Measurements from ENCODE around the gene PIK3AP1. TPM values are rescaled to one million over a fixed set of nuclear protein-coding genes. Genes with fewer than 3 reads are reported as not detected.
A peak's percentile ranks its signal among the peaks of the same experiment; 100 is the strongest.

Gene PIK3AP1, protein sequence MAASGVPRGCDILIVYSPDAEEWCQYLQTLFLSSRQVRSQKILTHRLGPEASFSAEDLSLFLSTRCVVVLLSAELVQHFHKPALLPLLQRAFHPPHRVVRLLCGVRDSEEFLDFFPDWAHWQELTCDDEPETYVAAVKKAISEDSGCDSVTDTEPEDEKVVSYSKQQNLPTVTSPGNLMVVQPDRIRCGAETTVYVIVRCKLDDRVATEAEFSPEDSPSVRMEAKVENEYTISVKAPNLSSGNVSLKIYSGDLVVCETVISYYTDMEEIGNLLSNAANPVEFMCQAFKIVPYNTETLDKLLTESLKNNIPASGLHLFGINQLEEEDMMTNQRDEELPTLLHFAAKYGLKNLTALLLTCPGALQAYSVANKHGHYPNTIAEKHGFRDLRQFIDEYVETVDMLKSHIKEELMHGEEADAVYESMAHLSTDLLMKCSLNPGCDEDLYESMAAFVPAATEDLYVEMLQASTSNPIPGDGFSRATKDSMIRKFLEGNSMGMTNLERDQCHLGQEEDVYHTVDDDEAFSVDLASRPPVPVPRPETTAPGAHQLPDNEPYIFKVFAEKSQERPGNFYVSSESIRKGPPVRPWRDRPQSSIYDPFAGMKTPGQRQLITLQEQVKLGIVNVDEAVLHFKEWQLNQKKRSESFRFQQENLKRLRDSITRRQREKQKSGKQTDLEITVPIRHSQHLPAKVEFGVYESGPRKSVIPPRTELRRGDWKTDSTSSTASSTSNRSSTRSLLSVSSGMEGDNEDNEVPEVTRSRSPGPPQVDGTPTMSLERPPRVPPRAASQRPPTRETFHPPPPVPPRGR
- total RNA-seq = 10 to 100 TPM in 1 of 5 experiments, 1 to 10 TPM in 4; 2.5 to 68.1 (median 6.9) TPM
- under 1 TPM; 0.46 to 0.57 TPM for polyA plus RNA-seq
- total RNA-seq = 0.40 reads per million

DNA sequence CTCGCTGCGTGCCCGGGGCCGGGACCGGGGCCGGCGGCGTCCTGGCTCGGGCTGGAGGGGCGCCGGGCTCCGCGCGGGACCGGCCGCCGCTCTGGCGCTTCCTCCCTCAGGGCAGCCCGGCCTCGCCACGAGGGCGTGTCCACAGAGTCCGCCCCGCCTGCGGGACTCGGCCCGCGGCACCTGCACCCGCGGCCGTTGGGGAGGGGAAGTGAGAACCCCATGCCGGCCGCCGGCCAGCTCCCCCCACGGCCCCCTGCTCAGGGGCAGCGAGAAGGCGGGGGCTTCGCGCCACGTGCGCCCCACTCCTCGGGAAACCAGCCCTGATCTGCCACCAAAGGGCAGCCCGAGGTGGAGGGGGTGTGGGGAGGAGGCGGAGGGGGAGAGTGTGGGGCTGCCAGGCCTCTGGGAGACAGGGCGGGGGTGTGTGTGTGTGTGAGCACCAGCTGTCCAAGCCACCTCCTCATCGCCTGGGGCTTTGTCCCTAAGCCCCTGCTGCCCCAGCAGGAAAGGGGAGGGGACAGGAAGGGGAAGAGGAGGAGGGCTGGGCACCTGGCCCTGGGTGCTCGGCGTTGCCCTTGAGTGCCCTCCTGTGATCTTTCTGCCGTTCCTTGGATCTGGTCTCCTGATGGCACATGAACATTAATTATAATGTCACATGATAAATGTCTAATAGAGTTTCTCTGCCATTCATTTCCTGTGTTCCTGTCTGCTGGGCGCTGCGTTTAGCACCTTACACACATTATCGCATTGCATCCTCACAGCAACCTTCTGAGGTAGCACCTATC lies at the start of gene PIK3AP1:
TSS of gene PIK3AP1 (minus strand) at position 93 of the 785 bp plus-strand sequence. CDS start 120 bp downstream, outside the sequence.
- no peaks in the 10 kb centered on the region for H3K27me3 ChIP-seq (ENCODE audit: control insufficient read depth in 2 of 2, insufficient read depth in 2 of 2, low read length in 2 of 2)
- no peak within 1 kb of the TSS for H3K27ac ChIP-seq (ENCODE audit: low read depth, low read length)
- no peaks in the 10 kb centered on the region for H3K9me3 ChIP-seq (ENCODE audit: control insufficient read depth in 2 of 3, low read length in 3 of 3)
- H3K36me3 ChIP-seq (ENCODE audit: control insufficient read depth in 2 of 3, insufficient read depth in 3 of 3, low read length in 3 of 3) = no peaks in the 10 kb centered on the region
- peak in 7 of 9 donors; percentile 19 to 65 (median 27) for DNase-seq
- peaks cover 0 to 24% (median 5%) of the 10 kb centered on the region in 5 donors for H3K27me3 Mint-ChIP-seq
- H3K4me1 Mint-ChIP-seq = peaks cover 17 to 35% (median 26%) of the 10 kb centered on the region in 7 donors
- peaks cover 6 to 20% of the 10 kb centered on the region in 2 donors for H3K4me1 ChIP-seq (ENCODE audit: control insufficient read depth in 2 of 2, insufficient read depth in 2 of 2, low read length in 2 of 2)
- CTCF ChIA-PET = no interaction called here
- peak; percentile 78 for ATAC-seq
- H3K4me3 Mint-ChIP-seq = peak within 1 kb of the TSS; percentile 90 to 98 (median 92)
- peak within 1 kb of the TSS; percentile 20 to 82 (median 69) for H3K27ac Mint-ChIP-seq
- peak within 1 kb of the TSS; percentile 58 for H3K4me3 ChIP-seq (ENCODE audit: low read length)
- POLR2A ChIA-PET = interaction anchor here (1.0 kb wide), 1 partner anchor 134 kb away, joined by 3 read pairs; the partner anchor contains the start of gene TM9SF3
- peaks cover 0 to 1% (median 0%) of the 10 kb centered on the region in 11 donors for H3K9me3 Mint-ChIP-seq
- H3K36me3 Mint-ChIP-seq = no peaks in the 10 kb centered on the region
- intact Hi-C loops (cut with micrococcal nuclease) = loop anchor here (2.0 to 10.0 kb wide), 5 partner anchors 26 to 326 kb away; no protein-coding TSS in a partner anchor

DNA sequence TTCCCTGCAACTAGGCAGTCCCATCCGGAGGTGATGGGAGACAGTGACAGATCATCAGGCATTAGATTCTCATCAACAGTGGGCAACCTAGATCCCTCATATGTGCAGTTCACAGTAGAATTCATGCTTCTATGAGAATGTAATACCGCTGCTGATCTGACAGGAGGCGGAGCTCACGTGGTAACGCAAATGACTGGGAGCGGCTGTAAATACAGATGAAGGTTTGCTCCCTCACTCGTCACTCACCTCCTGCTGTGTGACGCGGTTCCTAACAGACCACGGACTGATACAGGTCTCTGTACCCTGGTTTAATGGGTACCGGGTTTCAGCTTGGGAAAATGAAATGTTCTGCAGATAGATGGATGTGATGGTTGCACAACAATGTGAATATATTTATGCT lies 47.8 kb upstream of the PIK3AP1 start:
- Histone ChIP-seq H3K27me3 (ENCODE audit: control insufficient read depth in 2 of 2, insufficient read depth in 2 of 2, low read length in 2 of 2) (no peaks in the 10 kb centered on the region), H3K9me3 (ENCODE audit: control insufficient read depth in 2 of 3, low read length in 3 of 3) (no peaks in the 10 kb centered on the region), H3K4me3 (ENCODE audit: low read length) (no peak overlapping the region), H3K4me1 (ENCODE audit: control insufficient read depth in 2 of 2, insufficient read depth in 2 of 2, low read length in 2 of 2) (no peaks in the 10 kb centered on the region), H3K36me3 (ENCODE audit: control insufficient read depth in 2 of 3, insufficient read depth in 3 of 3, low read length in 3 of 3) (no peaks in the 10 kb centered on the region), H3K27ac (ENCODE audit: low read depth, low read length) (no peak overlapping the region)
- H3K4me1 Mint-ChIP-seq = peaks cover 0 to 7% (median 3%) of the 10 kb centered on the region in 7 donors
- H3K36me3 Mint-ChIP-seq = peaks cover 0 to 9% (median 0%) of the 10 kb centered on the region in 5 donors
- H3K27ac Mint-ChIP-seq = no peak overlapping the region
- ATAC-seq (no peak), DNase-seq (no peak)
- peaks cover 0 to 17% (median 9%) of the 10 kb centered on the region in 11 donors for H3K9me3 Mint-ChIP-seq
- peaks cover 0 to 6% (median 3%) of the 10 kb centered on the region in 5 donors for H3K27me3 Mint-ChIP-seq
- ChIA-PET CTCF (no interaction called here), POLR2A (no interaction called here)
- H3K4me3 Mint-ChIP-seq = no peak overlapping the region
- intact Hi-C loops (cut with micrococcal nuclease) = no loop called here

DNA sequence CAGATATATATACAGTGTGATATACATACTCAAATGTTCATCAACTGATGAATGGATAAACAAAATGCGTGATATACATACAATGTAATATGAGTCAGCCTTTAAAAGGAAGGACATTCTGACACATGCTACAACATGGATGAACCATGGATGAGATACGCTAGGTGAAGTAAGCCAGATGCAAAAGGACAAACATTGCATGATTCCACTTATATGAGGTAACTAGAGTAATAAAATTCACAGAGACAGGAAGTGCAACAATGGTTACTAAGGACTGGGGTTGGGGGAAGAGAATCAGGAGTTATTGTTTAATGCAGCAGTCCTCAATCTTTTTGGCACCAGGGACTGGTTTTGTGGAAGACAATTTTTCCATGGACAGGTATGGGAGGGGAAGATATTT lies 47.3 kb upstream of the PIK3AP1 start:
- Mint-ChIP-seq H3K4me3 (no peak overlapping the region), H3K4me1 (peaks cover 0 to 7% (median 3%) of the 10 kb centered on the region in 7 donors), H3K27ac (peak overlapping the region in 1 of 9 donors; percentile 7), H3K36me3 (peaks cover 0 to 7% (median 0%) of the 10 kb centered on the region in 5 donors), H3K27me3 (peaks cover 0 to 5% (median 3%) of the 10 kb centered on the region in 5 donors), H3K9me3 (peaks cover 0 to 17% (median 9%) of the 10 kb centered on the region in 11 donors)
- Histone ChIP-seq H3K4me1 (ENCODE audit: control insufficient read depth in 2 of 2, insufficient read depth in 2 of 2, low read length in 2 of 2) (no peaks in the 10 kb centered on the region), H3K27ac (ENCODE audit: low read depth, low read length) (no peak overlapping the region), H3K27me3 (ENCODE audit: control insufficient read depth in 2 of 2, insufficient read depth in 2 of 2, low read length in 2 of 2) (no peaks in the 10 kb centered on the region), H3K4me3 (ENCODE audit: low read length) (no peak overlapping the region), H3K36me3 (ENCODE audit: control insufficient read depth in 2 of 3, insufficient read depth in 3 of 3, low read length in 3 of 3) (no peaks in the 10 kb centered on the region), H3K9me3 (ENCODE audit: control insufficient read depth in 2 of 3, low read length in 3 of 3) (no peaks in the 10 kb centered on the region)
- DNase-seq (no peak), ATAC-seq (no peak)
- intact Hi-C loops (cut with micrococcal nuclease) = no loop called here
- ChIA-PET POLR2A (no interaction called here), CTCF (no interaction called here)

DNA sequence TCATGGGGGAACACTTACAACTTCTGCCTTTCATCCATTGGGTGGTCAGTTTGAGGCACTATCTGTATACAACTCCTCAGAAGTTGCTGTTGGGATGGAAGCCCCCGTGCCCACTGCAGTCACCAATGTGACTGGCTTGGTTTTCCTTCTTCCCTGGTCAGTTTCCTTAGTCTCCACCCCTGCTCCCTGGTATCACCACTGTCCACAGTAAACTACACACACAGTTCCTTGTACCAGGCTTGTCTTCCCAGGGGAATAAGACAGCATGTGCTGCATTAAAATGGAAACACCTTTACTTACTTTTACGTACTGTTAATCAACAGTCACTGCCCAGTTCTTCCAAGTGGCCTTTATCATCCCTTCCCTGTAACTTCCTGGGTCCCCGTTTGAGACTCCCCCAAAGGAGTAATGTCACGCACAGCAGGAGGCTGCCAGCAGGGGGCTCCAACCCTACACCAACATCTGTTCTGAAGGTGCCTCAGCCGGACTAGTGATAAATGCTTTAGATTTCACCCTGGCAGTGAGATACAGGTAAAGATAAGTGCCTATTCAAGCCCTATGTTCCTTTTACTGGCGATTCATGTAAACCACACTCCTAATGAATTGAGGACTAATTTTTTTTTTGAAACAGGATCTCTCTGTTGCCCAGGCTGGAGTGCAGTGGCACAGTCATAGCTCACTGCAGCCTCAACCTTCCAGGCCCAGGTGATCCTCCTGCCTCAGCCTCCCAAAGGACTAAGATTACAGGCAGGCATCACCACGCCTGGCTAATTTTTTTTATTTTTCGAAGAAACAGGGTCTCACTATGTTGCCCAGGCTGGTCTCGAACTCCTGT lies 45.3 kb upstream of the PIK3AP1 start:
- POLR2A ChIA-PET = no interaction called here
- Mint-ChIP-seq H3K27ac (peak overlapping the region in 1 of 9 donors; percentile 30), H3K9me3 (peaks cover 0 to 3% (median 0%) of the 10 kb centered on the region in 11 donors), H3K27me3 (peaks cover 0 to 4% (median 3%) of the 10 kb centered on the region in 5 donors), H3K36me3 (no peaks in the 10 kb centered on the region), H3K4me1 (peaks cover 0 to 6% (median 3%) of the 10 kb centered on the region in 7 donors), H3K4me3 (no peak overlapping the region)
- Histone ChIP-seq H3K4me3 (ENCODE audit: low read length) (no peak overlapping the region), H3K9me3 (ENCODE audit: control insufficient read depth in 2 of 3, low read length in 3 of 3) (no peaks in the 10 kb centered on the region), H3K4me1 (ENCODE audit: control insufficient read depth in 2 of 2, insufficient read depth in 2 of 2, low read length in 2 of 2) (no peaks in the 10 kb centered on the region), H3K27ac (ENCODE audit: low read depth, low read length) (no peak overlapping the region), H3K36me3 (ENCODE audit: control insufficient read depth in 2 of 3, insufficient read depth in 3 of 3, low read length in 3 of 3) (no peaks in the 10 kb centered on the region), H3K27me3 (ENCODE audit: control insufficient read depth in 2 of 2, insufficient read depth in 2 of 2, low read length in 2 of 2) (no peaks in the 10 kb centered on the region)
- ATAC-seq (peak; percentile 92), DNase-seq (peak; percentile 39 to 71 (median 64))
- CTCF ChIA-PET = interaction anchor here (0.7 kb wide), 1 partner anchor 26 kb away, joined by 5 read pairs; no protein-coding TSS in a partner anchor
- intact Hi-C loops (cut with micrococcal nuclease) = loop anchor here (1.0 kb wide), 3 partner anchors 65 to 445 kb away; no protein-coding TSS in a partner anchor

DNA sequence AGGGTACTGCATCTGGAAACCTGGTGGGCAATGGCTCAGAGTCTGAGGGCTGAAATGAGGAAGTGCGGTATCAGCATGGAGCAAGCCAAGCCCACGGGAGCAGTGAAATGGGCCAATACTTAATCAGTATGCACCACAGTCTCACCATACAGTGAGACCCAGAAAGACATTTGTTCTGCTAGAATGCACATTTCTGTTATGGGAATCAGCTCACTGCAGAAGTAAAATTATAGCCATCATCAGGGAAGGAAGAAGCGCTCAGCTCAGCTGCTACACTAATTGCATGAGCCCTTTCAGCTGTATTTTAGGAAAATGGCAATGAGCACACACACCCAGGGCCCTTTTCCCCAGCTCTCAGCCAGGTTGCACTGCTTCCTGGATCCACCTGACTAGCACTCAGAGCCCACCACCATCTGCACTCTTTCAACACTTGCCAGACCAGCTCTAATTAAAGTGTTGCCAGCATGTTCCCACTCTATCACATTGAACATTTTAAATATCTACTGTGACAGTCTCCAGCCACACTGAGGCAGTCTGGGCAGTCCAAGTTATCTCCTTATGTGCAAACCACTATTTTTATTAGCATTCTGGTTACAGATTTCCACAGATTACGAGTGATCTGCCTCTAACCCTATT lies 44.2 kb upstream of the PIK3AP1 start:
- DNase-seq (no peak), ATAC-seq (peak; percentile 37)
- Histone ChIP-seq H3K9me3 (ENCODE audit: control insufficient read depth in 2 of 3, low read length in 3 of 3) (no peaks in the 10 kb centered on the region), H3K36me3 (ENCODE audit: control insufficient read depth in 2 of 3, insufficient read depth in 3 of 3, low read length in 3 of 3) (no peaks in the 10 kb centered on the region), H3K4me3 (ENCODE audit: low read length) (no peak overlapping the region), H3K4me1 (ENCODE audit: control insufficient read depth in 2 of 2, insufficient read depth in 2 of 2, low read length in 2 of 2) (no peaks in the 10 kb centered on the region), H3K27me3 (ENCODE audit: control insufficient read depth in 2 of 2, insufficient read depth in 2 of 2, low read length in 2 of 2) (no peaks in the 10 kb centered on the region), H3K27ac (ENCODE audit: low read depth, low read length) (no peak overlapping the region)
- peaks cover 0 to 6% (median 3%) of the 10 kb centered on the region in 7 donors for H3K4me1 Mint-ChIP-seq
- no peak overlapping the region for H3K27ac Mint-ChIP-seq
- no peaks in the 10 kb centered on the region for H3K36me3 Mint-ChIP-seq
- H3K9me3 Mint-ChIP-seq = peaks cover 0 to 2% (median 0%) of the 10 kb centered on the region in 11 donors
- peaks cover 0 to 4% (median 3%) of the 10 kb centered on the region in 5 donors for H3K27me3 Mint-ChIP-seq
- ChIA-PET CTCF (interaction anchor here (0.6 to 1.6 kb wide), 4 partner anchors 65 to 446 kb away, joined by 3 to 8 read pairs (median 6); no protein-coding TSS in a partner anchor), POLR2A (no interaction called here)
- no peak overlapping the region for H3K4me3 Mint-ChIP-seq
- intact Hi-C loops (cut with micrococcal nuclease) = loop anchor here (1.0 kb wide), 3 partner anchors 66 to 446 kb away; no protein-coding TSS in a partner anchor
